ENCODE measurements around the gene PLN.

Gene PLN

GRCh38 chr6:118537574-118537973 is 10.5 kb upstream of the PLN start:
- DNase-seq (ENCODE audit: low read depth) = no peak

- DNase-seq (ENCODE audit: low read depth) = no peak
These were observed 5.7 kb upstream of the PLN start for GRCh38 chr6:118542184-118542952.

GRCh38 chr6:118544105-118544504 is 4.0 kb upstream of the PLN start:
- DNase-seq (ENCODE audit: low read depth) = no peak

- no peak for DNase-seq (ENCODE audit: low read depth)
These were observed 1.8 kb upstream of the PLN start for GRCh38 chr6:118546164-118546879.

- no peak for DNase-seq (ENCODE audit: low read depth)
These were observed 1.2 kb upstream of the PLN start for GRCh38 chr6:118546880-118547218.

- no peak for DNase-seq (ENCODE audit: low read depth)
These were observed 517 bp downstream of the PLN start for GRCh38 chr6:118548613-118549012.

- DNase-seq (ENCODE audit: low read depth) = no peak
These were observed 3.3 kb downstream of the PLN start for GRCh38 chr6:118551063-118552053.

GRCh38 chr6:118553132-118553531 is 5.0 kb downstream of the PLN start:
- DNase-seq (ENCODE audit: low read depth) = no peak

GRCh38 chr6:118554698-118555097 is 6.6 kb downstream of the PLN start:
- DNase-seq (ENCODE audit: low read depth) = no peak

- DNase-seq (ENCODE audit: low read depth) = no peak
These were observed 10.5 kb downstream of the PLN start for GRCh38 chr6:118558464-118559217.

- DNase-seq (ENCODE audit: low read depth) = no peak
These were observed 11.6 kb downstream of the PLN start for GRCh38 chr6:118559659-118560058.

GRCh38 chr6:118562248-118562647 is 14.2 kb downstream of the PLN start:
- no peak for DNase-seq (ENCODE audit: low read depth)

- DNase-seq (ENCODE audit: low read depth) = no peak
These were observed 14.9 kb downstream of the PLN start for GRCh38 chr6:118562959-118563358.

GRCh38 chr6:118565311-118565960 is 17.3 kb downstream of the PLN start:
- DNase-seq (ENCODE audit: low read depth) = no peak

- DNase-seq (ENCODE audit: low read depth) = no peak
These were observed 19.9 kb downstream of the PLN start for GRCh38 chr6:118567974-118568373.

GRCh38 chr6:118569498-118569897 is 21.4 kb downstream of the PLN start:
- DNase-seq (ENCODE audit: low read depth) = no peak

GRCh38 chr6:118571121-118571520 is 23.0 kb downstream of the PLN start:
- no peak for DNase-seq (ENCODE audit: low read depth)

- DNase-seq (ENCODE audit: low read depth) = no peak
These were observed 26.2 kb downstream of the PLN start for GRCh38 chr6:118574051-118574865.

GRCh38 chr6:118577972-118578371 is 29.9 kb downstream of the PLN start:
- DNase-seq (ENCODE audit: low read depth) = no peak

GRCh38 chr6:118578617-118579016 is 30.5 kb downstream of the PLN start:
- DNase-seq (ENCODE audit: low read depth) = no peak
